Neural progenitor cell (in vitro differentiated cells): ENCODE measurements around the gene ST7. TPM values are rescaled to one million over a fixed set of nuclear protein-coding genes. Genes with fewer than 3 reads are reported as not detected.

Source experiments
- DNase-seq: peaks from one replicate; pipeline ENCODE4 v3.0.0-alpha.2; 2016; ENCODE audit warnings: low spot score
- H2AFZ ChIP-seq: fragments of 200-600 bp; sonication (generic); replicated peaks from 2 replicates; pipeline ENCODE4 v1.6.1; 2016; ENCODE audit warnings: antibody characterized with exemption
- H3F3A ChIP-seq: fragments of 200-600 bp; sonication (generic); 2 replicates; pipeline ENCODE4 v1.6.1; 2016; ENCODE audit warnings: antibody characterized with exemption, low read depth
- H3K27ac ChIP-seq: fragments of 200-600 bp; sonication (generic); 2 replicates; pipeline ENCODE4 v1.5.1; 2016; ENCODE audit warnings: mild to moderate bottlenecking
- H3K27me3 ChIP-seq: fragments of 200-600 bp; sonication (generic); 2 replicates; pipeline ENCODE4 v1.6.1; 2016; ENCODE audit warnings: mild to moderate bottlenecking, moderate library complexity
- H3K36me3 ChIP-seq: fragments of 200-600 bp; sonication (generic); 2 replicates; pipeline ENCODE4 v1.5.1; 2016
- H3K4me1 ChIP-seq: fragments of 200-600 bp; sonication (generic); 2 replicates; pipeline ENCODE4 v1.6.1; 2016; ENCODE audit warnings: mixed run types
- H3K4me2 ChIP-seq: fragments of 200-600 bp; sonication (generic); 2 replicates; pipeline ENCODE4 v1.6.1; 2016
- H3K4me3 ChIP-seq: fragments of 200-600 bp; sonication (generic); 2 replicates; pipeline ENCODE4 v1.5.1; 2016
- H3K79me2 ChIP-seq: fragments of 200-600 bp; sonication (generic); 2 replicates; pipeline ENCODE4 v1.6.1; 2016; ENCODE audit warnings: low read depth
- H3K9ac ChIP-seq: fragments of 200-600 bp; sonication (generic); 2 replicates; pipeline ENCODE4 v1.6.1; 2016
- H3K9me3 ChIP-seq: fragments of 200-600 bp; sonication (generic); 2 replicates; pipeline ENCODE4 v1.5.1; 2016; ENCODE audit warnings: low read depth
- H4K20me1 ChIP-seq: fragments of 200-600 bp; sonication (generic); 2 replicates; pipeline ENCODE4 v1.6.1; 2016; ENCODE audit warnings: low read depth
- H3K27ac Mint-ChIP-seq: 3 replicates; pipeline ENCODE4 v1.8.0; 2021; ENCODE audit warnings: mixed read lengths
- H3K27me3 Mint-ChIP-seq: 2 replicates; pipeline ENCODE4 v1.8.0; 2022; ENCODE audit warnings: low read depth, mild to moderate bottlenecking, inconsistent platforms, moderate library complexity, mixed read lengths; ENCODE audit not compliant: insufficient read depth
- H3K36me3 Mint-ChIP-seq: 3 replicates; pipeline ENCODE4 v1.8.0; 2021; ENCODE audit warnings: mixed read lengths
- H3K4me1 Mint-ChIP-seq: 3 replicates; pipeline ENCODE4 v1.8.0; 2021; ENCODE audit warnings: mixed read lengths
- H3K4me3 Mint-ChIP-seq: 3 replicates; pipeline ENCODE4 v1.8.0; 2021; ENCODE audit warnings: mild to moderate bottlenecking, moderate library complexity, mixed read lengths
- H3K9me3 Mint-ChIP-seq: 3 replicates; pipeline ENCODE4 v1.8.0; 2020; ENCODE audit warnings: mixed read lengths
- CTCF ChIP-seq: fragments of 200-600 bp; sonication (generic); IDR thresholded peaks from 2 replicates; pipeline ENCODE4 v1.5.1; 2017; ENCODE audit warnings: antibody characterized with exemption, mild to moderate bottlenecking
- EZH2 ChIP-seq: fragments of 200-600 bp; sonication (generic); IDR thresholded peaks from 2 replicates; pipeline ENCODE4 v1.6.1; 2017; ENCODE audit warnings: antibody characterized with exemption, mild to moderate bottlenecking, moderate library complexity
- EZH2phosphoT487 ChIP-seq: fragments of 200-600 bp; sonication (generic); IDR thresholded peaks from 2 replicates; pipeline ENCODE4 v1.6.1; 2017; ENCODE audit warnings: antibody characterized with exemption
- total RNA-seq: library from RNA; depleted of rRNA; stranded (reverse); fragments of >200 nt; gene quantifications from 2 replicates; pipeline ENCODE4 v1.2.3, GENCODE V29; 2015; ENCODE audit warnings: low replicate concordance

ST7 gene
- total RNA-seq, 1 donor from 2014 or later: 5.8 TPM

DNA sequence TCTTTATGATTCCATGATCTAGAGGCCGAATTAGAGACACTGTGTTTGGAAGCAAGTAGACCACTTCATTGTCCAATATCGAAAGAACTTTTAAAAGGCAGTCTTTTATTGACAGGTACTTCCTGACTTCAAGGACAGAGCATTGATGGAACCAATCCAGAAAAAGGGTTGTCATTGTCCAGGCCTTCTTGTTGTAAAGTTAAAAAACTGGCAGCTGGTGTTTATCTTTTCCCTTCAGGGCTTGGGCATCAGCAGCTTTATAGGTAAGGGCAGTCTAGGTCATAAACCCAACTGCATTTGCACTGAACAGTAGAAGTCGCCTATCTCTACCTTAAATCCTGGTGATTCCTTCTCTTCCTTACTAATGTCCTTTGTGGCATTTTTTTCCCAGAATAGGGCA is 95.6 kb downstream of the ST7 start:
- TF ChIP-seq EZH2 (no peak), EZH2phosphoT487 (no peak), CTCF (no peak)
- no peaks in the 10 kb centered on the region for H3K79me2 ChIP-seq
- H3K27ac ChIP-seq: no peak overlapping the region
- H3K4me1 ChIP-seq: no peaks in the 10 kb centered on the region
- no peak overlapping the region for H3K27ac Mint-ChIP-seq
- no peaks in the 10 kb centered on the region for H4K20me1 ChIP-seq
- no peak overlapping the region for H3K4me3 ChIP-seq
- DNase-seq: no peak
- H3K36me3 Mint-ChIP-seq: peaks cover 10% of the 10 kb centered on the region
- H3K36me3 ChIP-seq: no peaks in the 10 kb centered on the region
- H3K27me3 ChIP-seq: no peaks in the 10 kb centered on the region
- H3F3A ChIP-seq: no peaks in the 10 kb centered on the region
- H3K4me2 ChIP-seq: no peak overlapping the region
- H3K9me3 ChIP-seq: no peaks in the 10 kb centered on the region
- H3K27me3 Mint-ChIP-seq: no peaks in the 10 kb centered on the region
- H3K4me1 Mint-ChIP-seq: peaks cover 12% of the 10 kb centered on the region
- H2AFZ ChIP-seq: no peak overlapping the region
- peaks cover 3% of the 10 kb centered on the region for H3K9me3 Mint-ChIP-seq
- no peak overlapping the region for H3K9ac ChIP-seq
- H3K4me3 Mint-ChIP-seq: no peak overlapping the region

DNA sequence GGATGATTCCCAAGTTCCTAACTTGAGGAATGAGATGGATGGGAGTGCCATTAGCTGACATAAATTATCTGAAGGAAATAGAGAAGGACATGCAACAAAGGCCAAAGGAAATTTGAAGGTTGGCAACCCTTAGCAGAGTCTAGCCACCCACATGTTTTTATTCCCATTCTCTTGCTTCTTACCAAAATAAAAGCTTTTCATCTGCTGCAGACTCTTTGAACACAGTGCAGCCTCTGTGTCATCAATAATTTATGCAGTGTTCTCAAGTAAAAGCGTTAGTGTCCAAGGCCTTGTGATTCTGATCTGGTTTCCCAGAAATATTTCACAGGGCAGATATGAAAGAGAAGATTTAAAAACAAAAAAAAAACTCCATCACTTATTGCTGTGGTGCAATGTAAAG is 98.5 kb downstream of the ST7 start:
- no peaks in the 10 kb centered on the region for H4K20me1 ChIP-seq
- Mint-ChIP-seq H3K36me3 (peaks cover 8% of the 10 kb centered on the region), H3K4me3 (no peak overlapping the region), H3K4me1 (peaks cover 12% of the 10 kb centered on the region), H3K27me3 (no peaks in the 10 kb centered on the region), H3K27ac (no peak overlapping the region), H3K9me3 (no peaks in the 10 kb centered on the region)
- no peaks in the 10 kb centered on the region for H3K9me3 ChIP-seq
- no peaks in the 10 kb centered on the region for H3K27me3 ChIP-seq
- no peak overlapping the region for H3K4me2 ChIP-seq
- no peaks in the 10 kb centered on the region for H3F3A ChIP-seq
- no peak overlapping the region for H2AFZ ChIP-seq
- H3K9ac ChIP-seq: no peak overlapping the region
- TF ChIP-seq EZH2 (no peak), CTCF (no peak), EZH2phosphoT487 (no peak)
- H3K27ac ChIP-seq: no peak overlapping the region
- H3K4me1 ChIP-seq: no peaks in the 10 kb centered on the region
- DNase-seq: no peak
- H3K36me3 ChIP-seq: no peaks in the 10 kb centered on the region
- H3K4me3 ChIP-seq: no peak overlapping the region
- no peaks in the 10 kb centered on the region for H3K79me2 ChIP-seq

- H3K79me2 ChIP-seq: no peaks in the 10 kb centered on the region
- no peak overlapping the region for H3K9ac ChIP-seq
- H3K4me3 Mint-ChIP-seq: no peak overlapping the region
- H3K36me3 Mint-ChIP-seq: peaks cover 6% of the 10 kb centered on the region
- no peaks in the 10 kb centered on the region for H3K9me3 ChIP-seq
- H3K9me3 Mint-ChIP-seq: no peaks in the 10 kb centered on the region
- H3K27me3 ChIP-seq: no peaks in the 10 kb centered on the region
- TF ChIP-seq EZH2phosphoT487 (no peak), CTCF (no peak), EZH2 (no peak)
- H2AFZ ChIP-seq: no peak overlapping the region
- no peak overlapping the region for H3K4me3 ChIP-seq
- H3K4me1 Mint-ChIP-seq: peaks cover 12% of the 10 kb centered on the region
- no peaks in the 10 kb centered on the region for H4K20me1 ChIP-seq
- H3K4me2 ChIP-seq: no peak overlapping the region
- no peaks in the 10 kb centered on the region for H3K27me3 Mint-ChIP-seq
- no peak overlapping the region for H3K27ac ChIP-seq
- H3K36me3 ChIP-seq: no peaks in the 10 kb centered on the region
- no peak overlapping the region for H3K27ac Mint-ChIP-seq
- DNase-seq: no peak
- H3F3A ChIP-seq: no peaks in the 10 kb centered on the region
- H3K4me1 ChIP-seq: no peaks in the 10 kb centered on the region
Measured at GRCh38 chr7:117053432-117053831, 100.1 kb downstream of the ST7 start.
